ENCODE measurements around the gene TMOD2.

Gene TMOD2

GRCh38 chr15:51726302-51727073 is 24.9 kb upstream of the TMOD2 start:
- TF ChIP-seq ZFX (IDR thresholded peaks at IDR 0.05) (no peak), CTCF (conservative IDR thresholded peaks at IDR 0.05) (no peak)
- H3K27ac ChIP-seq, result peak overlapping the region; percentile 4; the same call in 1 of the 2 replicates

- peak overlapping the region; percentile 4; the same call in 1 of the 2 replicates for H3K27ac ChIP-seq
Measured at GRCh38 chr15:51727141-51727897, 24.1 kb upstream of the TMOD2 start.

GRCh38 chr15:51731549-51732267 is 19.7 kb upstream of the TMOD2 start:
- no peak overlapping the region for H3K27ac ChIP-seq

More at GRCh38 chr15:51727141-51727897, 24.1 kb upstream of the TMOD2 start:
- TF ChIP-seq CTCF (conservative IDR thresholded peaks at IDR 0.05), result no peak
- TF ChIP-seq ZFX (IDR thresholded peaks at IDR 0.05), result no peak

GRCh38 chr15:51732646-51733045 is 18.8 kb upstream of the TMOD2 start:
- TF ChIP-seq ZFX (IDR thresholded peaks at IDR 0.05) (no peak), CTCF (conservative IDR thresholded peaks at IDR 0.05) (no peak)
- no peak overlapping the region for H3K27ac ChIP-seq

More at GRCh38 chr15:51731549-51732267, 19.7 kb upstream of the TMOD2 start:
- TF ChIP-seq ZFX (IDR thresholded peaks at IDR 0.05) (no peak), CTCF (conservative IDR thresholded peaks at IDR 0.05) (no peak)

- no peak overlapping the region for H3K27ac ChIP-seq
- TF ChIP-seq ZFX (IDR thresholded peaks at IDR 0.05) (no peak), CTCF (conservative IDR thresholded peaks at IDR 0.05) (no peak)
Measured at GRCh38 chr15:51735228-51736010, 16.0 kb upstream of the TMOD2 start.

DNA sequence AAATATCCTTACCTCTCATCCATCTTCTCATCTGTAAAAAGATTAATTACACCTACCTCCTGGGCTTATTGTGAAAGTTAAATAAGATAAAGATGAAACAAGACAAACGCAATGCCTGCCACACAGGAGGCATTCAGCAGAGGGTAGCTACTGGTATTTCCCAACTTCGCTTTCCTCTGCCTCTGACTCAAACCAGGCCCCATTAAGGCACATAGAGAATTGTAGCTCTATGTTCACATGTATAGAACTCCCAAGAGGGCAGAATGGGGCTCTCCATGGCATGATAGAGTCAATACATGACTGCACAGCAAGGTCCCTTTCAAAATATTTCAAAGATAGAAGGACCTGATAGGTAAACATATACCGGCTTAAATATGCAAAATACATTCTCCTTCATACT is 15.3 kb upstream of the TMOD2 start:
- no peak overlapping the region for H3K27ac ChIP-seq
- TF ChIP-seq CTCF (conservative IDR thresholded peaks at IDR 0.05) (no peak), ZFX (IDR thresholded peaks at IDR 0.05) (no peak)

All from C4-2B (cell line).